ENCODE results near the gene SMIM13. TPM values are rescaled to one million over a fixed set of nuclear protein-coding genes. Genes with fewer than 3 reads are reported as not detected.

SMIM13 gene
- total and polyA plus RNA-seq, 10 donors = 1.5 to 8.3 (median 5.9) TPM

GRCh38 chr6:11098004-11098403 lies 4.4 kb downstream of the SMIM13 start:
- Histone ChIP-seq H3K9me3 (no peaks in the 10 kb centered on the region), H3K4me3 (no peak overlapping the region), H3K27me3 (replicated peaks in 1 of 7) (no peaks in the 10 kb centered on the region), H3K4me1 (peaks cover 8 to 30% (median 23%) of the 10 kb centered on the region in 6 donors), H3K36me3 (peaks cover 0 to 13% (median 0%) of the 10 kb centered on the region in 6 donors), H3K27ac (no peak overlapping the region)
- TF ChIP-seq POLR2A (IDR thresholded peaks at IDR 0.05) (no peak), POLR2AphosphoS5 (IDR thresholded peaks at IDR 0.05) (no peak), CTCF (IDR thresholded peaks at IDR 0.05 in 8 of 11, conservative IDR thresholded peaks at IDR 0.05 in 3 of 11) (no peak)
- intact Hi-C loops (cut with DNase I; ENCODE audit: low total_unique reads) = no loop called here
- no peak for DNase-seq
- WGBS, 5 donors = 96 to 100% (median 97%) methylated on average over 1 of the region's 1 CpG

- intact Hi-C loops (cut with DNase I; ENCODE audit: low total_unique reads) = no loop called here
- H3K27ac ChIP-seq = no peak overlapping the region
- peaks cover 0 to 13% (median 0%) of the 10 kb centered on the region in 6 donors for H3K36me3 ChIP-seq
- DNase-seq = no peak
- no peak overlapping the region for H3K4me3 ChIP-seq
- no peak for TF ChIP-seq POLR2AphosphoS5 (IDR thresholded peaks at IDR 0.05)
- no peak for TF ChIP-seq CTCF (IDR thresholded peaks at IDR 0.05 in 8 of 11, conservative IDR thresholded peaks at IDR 0.05 in 3 of 11)
- no peak for TF ChIP-seq POLR2A (IDR thresholded peaks at IDR 0.05)
- no peaks in the 10 kb centered on the region for H3K27me3 ChIP-seq (replicated peaks in 1 of 7)
- no peaks in the 10 kb centered on the region for H3K9me3 ChIP-seq
- 83 to 99% (median 90%) methylated on average over 5 of the region's 5 CpGs for WGBS, 5 donors
- peaks cover 0 to 6% (median 0%) of the 10 kb centered on the region in 6 donors for H3K4me1 ChIP-seq
Observed at GRCh38 chr6:11101417-11101816, 7.8 kb downstream of the SMIM13 start.

GRCh38 chr6:11103065-11103464 lies 9.4 kb downstream of the SMIM13 start:
- H3K27me3 ChIP-seq (replicated peaks in 1 of 7) = no peaks in the 10 kb centered on the region
- peaks cover 0 to 4% (median 0%) of the 10 kb centered on the region in 6 donors for H3K36me3 ChIP-seq
- no peaks in the 10 kb centered on the region for H3K4me1 ChIP-seq
- H3K9me3 ChIP-seq = no peaks in the 10 kb centered on the region
- TF ChIP-seq CTCF (IDR thresholded peaks at IDR 0.05 in 8 of 11, conservative IDR thresholded peaks at IDR 0.05 in 3 of 11) (no peak), POLR2AphosphoS5 (IDR thresholded peaks at IDR 0.05) (no peak), POLR2A (IDR thresholded peaks at IDR 0.05) (no peak)
- intact Hi-C loops (cut with DNase I; ENCODE audit: low total_unique reads) = no loop called here
- WGBS, 5 donors = 55 to 80% (median 77%) methylated on average over 5 of the region's 5 CpGs
- H3K4me3 ChIP-seq = no peak overlapping the region
- DNase-seq = no peak
- no peak overlapping the region for H3K27ac ChIP-seq

GRCh38 chr6:11108726-11109125 lies 15.1 kb downstream of the SMIM13 start:
- TF ChIP-seq POLR2AphosphoS5 (IDR thresholded peaks at IDR 0.05) = no peak
- no peak for TF ChIP-seq POLR2A (IDR thresholded peaks at IDR 0.05)
- TF ChIP-seq CTCF (IDR thresholded peaks at IDR 0.05 in 8 of 11, conservative IDR thresholded peaks at IDR 0.05 in 3 of 11) = no peak
- Histone ChIP-seq H3K27ac (no peak overlapping the region), H3K4me3 (no peak overlapping the region), H3K36me3 (no peaks in the 10 kb centered on the region), H3K27me3 (replicated peaks in 1 of 7) (no peaks in the 10 kb centered on the region), H3K9me3 (no peaks in the 10 kb centered on the region), H3K4me1 (peaks cover 0 to 18% (median 7%) of the 10 kb centered on the region in 6 donors)
- intact Hi-C loops (cut with DNase I; ENCODE audit: low total_unique reads) = no loop called here
- DNase-seq = no peak
